PC-9 (cell line): ENCODE measurements around the gene PKD2.

ENCODE experiments used
- CTCF ChIP-seq: fragments of 200-600 bp; sonication (generic); conservative IDR thresholded peaks from 2 replicates; pipeline ENCODE4 v1.6.1; 2017; ENCODE audit warnings: mixed run types, antibody characterized with exemption, mild to moderate bottlenecking, moderate library complexity
- EZH2 ChIP-seq: fragments of 200-600 bp; sonication (generic); IDR thresholded peaks from 2 replicates; pipeline ENCODE4 v1.8.0; 2017; ENCODE audit warnings: antibody characterized with exemption, low read depth

GRCh38 chr4:88097301-88097700, 89.9 kb downstream of the PKD2 start:
- no peak for TF ChIP-seq CTCF
- TF ChIP-seq EZH2 = no peak
